ENCODE measurements around the gene NSD1. TPM values are rescaled to one million over a fixed set of nuclear protein-coding genes. Genes with fewer than 3 reads are reported as not detected.

NSD1 gene
- total RNA-seq, 1 experiment from 2014 or later, result 14.5 TPM

- no peak for DNase-seq (ENCODE audit: low read depth)
These were observed 216.2 kb downstream of the NSD1 start for GRCh38 chr5:177349762-177350161.

Other genes starting within 250 kb of the NSD1 start
- gene HK3, start 234.4 kb upstream of the NSD1 start, total RNA-seq (2014; rRNA removed; shearing (Covaris generic)), result not detected in 2 replicates
- 15.5 and 17.5 TPM in 2 replicates for gene UIMC1, start 127.0 kb upstream of the NSD1 start, total RNA-seq (2014; rRNA removed; shearing (Covaris generic))
- 9.4 and 10.0 TPM in 2 replicates for gene ZNF346, start 111.1 kb upstream of the NSD1 start, total RNA-seq (2014; rRNA removed; shearing (Covaris generic))
- 1.9 and 2.0 TPM in 2 replicates for gene FGFR4, start 46.9 kb upstream of the NSD1 start, total RNA-seq (2014; rRNA removed; shearing (Covaris generic))
- 10.3 and 15.1 TPM in 2 replicates for gene RAB24, start 169.9 kb downstream of the NSD1 start, total RNA-seq (2014; rRNA removed; shearing (Covaris generic))
- gene PRELID1, start 170.0 kb downstream of the NSD1 start, total RNA-seq (2014; rRNA removed; shearing (Covaris generic)), result 256 and 386 TPM in 2 replicates
- 50.6 and 72.9 TPM in 2 replicates for gene MXD3, start 178.1 kb downstream of the NSD1 start, total RNA-seq (2014; rRNA removed; shearing (Covaris generic))
- gene LMAN2, start 217.9 kb downstream of the NSD1 start, total RNA-seq (2014; rRNA removed; shearing (Covaris generic)), result 273 and 306 TPM in 2 replicates
- gene RGS14, start 224.2 kb downstream of the NSD1 start, total RNA-seq (2014; rRNA removed; shearing (Covaris generic)), result 4.6 and 10.2 TPM in 2 replicates

All from RPMI7951 (cell line).